Measurements from ENCODE around the gene FSTL5.
A peak's percentile ranks its signal among the peaks of the same experiment; 100 is the strongest.
"Not testable (repeated sequence)": the region's sequence is repeated elsewhere in the genome, so short reads cannot be mapped to it uniquely, and the experiment has no call there.

Gene FSTL5

DNA sequence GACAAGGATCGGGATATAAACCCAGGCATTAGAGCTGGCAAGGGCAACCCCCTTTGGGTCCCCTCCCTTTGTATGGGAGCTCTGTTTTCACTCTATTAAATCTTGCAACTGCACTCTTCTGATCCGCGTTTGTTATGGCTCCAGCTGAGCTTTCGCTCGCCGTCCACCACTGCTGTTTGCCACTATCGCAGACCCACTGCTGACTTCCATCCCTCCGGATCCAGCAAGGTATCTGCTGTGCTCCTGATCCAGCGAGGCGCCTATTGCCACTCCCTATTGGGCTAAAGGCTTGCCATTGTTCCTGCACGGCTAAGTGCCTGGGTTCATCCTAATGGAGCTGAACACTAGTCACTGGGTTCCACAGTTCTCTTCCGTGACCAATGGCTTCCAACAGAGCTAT, 59.9 kb downstream of the FSTL5 start:
- DNase-seq (ENCODE audit: low read depth, low spot score), result not testable (repeated sequence)

GRCh38 chr4:162102713-162103112, 61.1 kb downstream of the FSTL5 start:
- DNase-seq (ENCODE audit: low read depth, low spot score), result no peak

DNA sequence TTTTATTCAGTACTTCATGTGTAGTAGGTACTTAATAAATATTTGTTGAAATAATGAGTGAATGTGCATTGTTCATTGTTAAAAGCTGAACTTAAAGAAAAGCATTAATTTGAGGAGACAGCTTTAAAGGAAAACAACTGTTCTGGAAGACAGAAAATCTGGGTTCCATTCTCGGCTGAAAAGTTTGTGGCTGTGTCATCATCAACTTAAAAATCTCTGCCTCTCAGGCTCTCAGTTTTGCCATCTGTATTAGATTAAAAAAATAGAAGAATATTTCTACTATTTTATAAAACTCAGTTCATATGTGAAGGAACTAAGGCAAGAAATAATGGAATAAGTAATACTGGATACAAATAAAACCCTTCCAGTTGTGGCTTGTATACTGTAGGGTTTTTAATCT, 62.5 kb downstream of the FSTL5 start:
- DNase-seq (ENCODE audit: low read depth, low spot score), result no peak

DNA sequence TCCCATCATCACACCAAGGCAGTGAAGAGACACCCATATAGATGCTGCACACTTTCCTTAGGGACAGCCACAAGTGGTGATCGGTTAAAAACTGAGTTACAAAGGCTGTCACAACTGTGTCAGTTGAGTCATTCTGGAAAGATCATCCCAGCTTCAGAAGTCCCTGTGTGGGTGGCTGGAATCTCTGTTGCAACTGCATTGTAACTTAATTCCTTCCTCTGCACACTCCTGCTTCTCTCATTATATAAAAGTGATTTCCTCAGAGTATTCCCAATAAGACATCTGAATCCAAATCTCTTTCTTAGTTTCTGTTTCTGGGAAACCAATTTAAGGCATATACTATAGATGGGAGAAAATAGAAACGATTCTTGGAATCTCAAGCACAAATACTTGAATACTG, 88.1 kb downstream of the FSTL5 start:
- DNase-seq (ENCODE audit: low read depth, low spot score), result no peak

GRCh38 chr4:162061214-162061613, 102.6 kb downstream of the FSTL5 start:
- no peak for DNase-seq (ENCODE audit: low read depth, low spot score)

GRCh38 chr4:162059656-162060055, 104.1 kb downstream of the FSTL5 start:
- DNase-seq (ENCODE audit: low read depth, low spot score), result peak; percentile 12

GRCh38 chr4:162056990-162057389, 106.8 kb downstream of the FSTL5 start:
- no peak for DNase-seq (ENCODE audit: low read depth, low spot score)

DNA sequence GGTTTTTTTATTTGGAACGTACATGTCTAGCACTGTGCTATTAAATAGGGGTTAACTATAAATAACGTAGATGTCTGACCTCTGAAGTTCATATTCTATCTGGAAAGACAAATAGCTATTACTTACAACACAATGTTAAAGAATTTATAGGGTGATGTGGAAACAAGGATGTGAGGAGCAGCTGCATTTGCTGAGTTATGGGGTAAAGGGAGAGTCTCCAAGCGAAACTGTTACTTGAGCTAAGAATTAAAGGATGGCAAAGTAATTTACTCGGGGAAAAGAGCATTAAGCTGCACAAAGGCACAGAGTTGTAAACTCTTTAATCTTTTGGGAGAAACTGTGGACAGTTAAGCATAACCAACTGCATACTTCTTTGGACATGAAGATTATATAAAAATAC, 117.7 kb downstream of the FSTL5 start:
- DNase-seq (ENCODE audit: low read depth, low spot score), result no peak

DNA sequence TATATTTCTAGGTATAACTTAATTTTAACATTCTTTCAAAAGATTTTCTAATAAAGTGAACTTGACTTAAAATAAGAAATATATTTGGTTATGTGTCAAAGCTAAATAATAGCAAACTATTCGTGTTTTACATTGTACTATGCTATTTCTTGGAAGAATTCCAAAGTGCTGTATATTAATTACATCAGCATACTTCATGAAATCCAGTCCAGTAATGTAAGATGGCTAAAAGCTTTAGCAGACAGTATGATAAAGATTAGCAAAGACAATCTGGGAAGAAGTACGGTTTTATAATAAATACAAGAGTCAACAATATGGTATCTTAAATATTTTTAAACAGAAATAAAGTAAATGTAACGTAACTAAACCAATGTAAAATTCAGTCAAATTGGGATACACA, 125.7 kb downstream of the FSTL5 start:
- DNase-seq (ENCODE audit: low read depth, low spot score), result no peak

DNA sequence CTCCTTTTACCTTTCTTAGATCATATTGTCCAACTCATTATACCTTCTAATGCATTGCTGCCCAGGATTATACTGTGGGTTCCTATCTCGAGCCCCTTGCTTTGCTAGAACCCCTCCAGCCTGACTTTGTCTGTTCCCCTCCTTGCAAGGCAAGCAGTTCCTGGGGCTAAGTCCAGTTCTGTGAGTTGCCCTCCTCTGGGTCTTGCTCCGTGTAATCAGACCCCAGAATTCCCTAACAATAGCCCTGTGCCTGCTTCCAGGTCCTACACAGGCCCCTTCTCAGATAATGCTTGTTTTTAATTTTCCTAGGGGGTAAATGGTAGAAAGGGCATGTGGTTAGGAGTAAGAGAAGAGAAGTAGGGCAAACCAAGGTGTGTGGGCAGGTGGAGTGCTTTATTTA, 145.9 kb downstream of the FSTL5 start:
- no peak for DNase-seq (ENCODE audit: low read depth, low spot score)

DNA sequence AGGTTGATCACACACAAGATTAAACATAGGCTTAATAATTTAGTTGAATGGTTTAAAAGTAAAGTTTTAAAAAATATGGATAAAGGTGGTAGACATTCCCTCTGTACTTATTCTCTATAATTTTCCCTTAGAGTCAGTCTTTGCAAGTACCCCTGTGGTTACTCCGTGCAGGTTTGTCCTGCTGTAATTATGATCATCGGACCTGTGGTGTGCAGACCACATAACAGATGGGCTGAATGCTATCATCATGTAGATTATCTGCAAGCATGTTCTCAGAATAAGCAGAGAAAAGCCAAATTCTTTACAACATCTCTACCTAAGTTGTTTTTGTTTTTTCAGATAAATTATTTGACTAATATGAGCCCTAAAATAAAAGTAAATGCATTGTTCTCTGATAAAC, 146.8 kb downstream of the FSTL5 start:
- no peak for DNase-seq (ENCODE audit: low read depth, low spot score)

- DNase-seq (ENCODE audit: low read depth, low spot score), result no peak
Observed at GRCh38 chr4:162016219-162016618, 147.6 kb downstream of the FSTL5 start.

- no peak for DNase-seq (ENCODE audit: low read depth, low spot score)
Observed at GRCh38 chr4:162015090-162015489, 148.7 kb downstream of the FSTL5 start.

GRCh38 chr4:162011089-162011488, 152.7 kb downstream of the FSTL5 start:
- DNase-seq (ENCODE audit: low read depth, low spot score), result no peak

- no peak for DNase-seq (ENCODE audit: low read depth, low spot score)
Observed at GRCh38 chr4:162010362-162010761, 153.4 kb downstream of the FSTL5 start.

GRCh38 chr4:161992317-161992716, 171.5 kb downstream of the FSTL5 start:
- no peak for DNase-seq (ENCODE audit: low read depth, low spot score)

GRCh38 chr4:161991811-161992210, 172.0 kb downstream of the FSTL5 start:
- DNase-seq (ENCODE audit: low read depth, low spot score), result no peak

DNA sequence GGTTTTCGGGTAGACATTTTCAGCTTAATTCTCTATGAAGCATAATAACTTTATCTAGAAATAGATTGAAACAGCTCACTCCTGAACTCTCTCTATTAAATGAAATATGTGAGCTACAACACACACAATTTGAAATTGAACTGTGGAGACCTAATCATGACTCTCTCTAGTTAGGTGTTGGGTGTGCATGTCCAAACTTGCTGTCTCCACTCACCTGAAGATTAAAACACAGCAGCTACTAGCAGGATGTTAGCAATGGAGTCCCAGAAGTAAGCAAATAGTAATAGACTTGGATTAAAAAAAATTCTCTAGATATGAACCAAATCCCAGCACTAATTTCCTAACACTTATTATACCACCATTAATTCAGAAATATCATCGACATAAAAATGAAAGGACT, 173.1 kb downstream of the FSTL5 start:
- DNase-seq (ENCODE audit: low read depth, low spot score), result no peak

- DNase-seq (ENCODE audit: low read depth, low spot score), result no peak
Observed at GRCh38 chr4:161988946-161989345, 174.9 kb downstream of the FSTL5 start.

DNA sequence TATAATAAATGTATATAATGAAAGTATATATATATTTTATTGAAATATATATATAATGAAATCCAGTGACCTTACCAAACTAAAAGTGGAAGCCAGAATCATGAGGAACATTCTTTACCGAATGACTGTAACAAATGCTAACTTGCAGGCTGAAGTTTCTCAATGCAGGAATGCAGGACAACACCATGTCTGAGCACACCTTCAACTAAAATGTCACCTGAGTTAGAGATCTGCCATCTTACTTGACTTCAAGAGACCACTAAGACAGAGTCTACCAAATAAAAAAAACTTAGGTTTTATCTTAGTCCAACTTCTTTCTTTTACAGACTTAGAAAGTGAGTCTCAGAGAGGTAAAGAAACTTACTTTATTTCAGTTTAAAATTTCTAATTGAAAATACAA, 176.2 kb downstream of the FSTL5 start:
- DNase-seq (ENCODE audit: low read depth, low spot score), result no peak

DNA sequence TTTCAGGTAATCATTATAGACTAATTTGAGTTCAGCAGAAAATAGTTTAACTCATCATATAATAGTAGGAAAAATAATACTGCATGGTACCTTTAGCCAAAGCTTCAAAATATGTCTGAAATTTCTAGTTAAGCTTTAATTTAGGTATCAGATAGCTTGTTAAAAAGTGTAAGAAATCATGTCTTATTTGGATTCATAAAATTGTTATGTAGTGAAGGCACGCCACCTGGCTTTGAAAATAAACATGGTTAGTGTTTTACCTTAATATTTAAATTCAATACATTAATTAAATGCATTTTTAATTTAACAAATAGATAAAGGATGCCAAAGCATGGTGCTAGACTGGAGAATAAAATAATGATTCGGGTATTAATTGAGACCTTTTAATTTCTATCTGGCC, 211.4 kb downstream of the FSTL5 start:
- DNase-seq (ENCODE audit: low read depth, low spot score), result no peak

DNA sequence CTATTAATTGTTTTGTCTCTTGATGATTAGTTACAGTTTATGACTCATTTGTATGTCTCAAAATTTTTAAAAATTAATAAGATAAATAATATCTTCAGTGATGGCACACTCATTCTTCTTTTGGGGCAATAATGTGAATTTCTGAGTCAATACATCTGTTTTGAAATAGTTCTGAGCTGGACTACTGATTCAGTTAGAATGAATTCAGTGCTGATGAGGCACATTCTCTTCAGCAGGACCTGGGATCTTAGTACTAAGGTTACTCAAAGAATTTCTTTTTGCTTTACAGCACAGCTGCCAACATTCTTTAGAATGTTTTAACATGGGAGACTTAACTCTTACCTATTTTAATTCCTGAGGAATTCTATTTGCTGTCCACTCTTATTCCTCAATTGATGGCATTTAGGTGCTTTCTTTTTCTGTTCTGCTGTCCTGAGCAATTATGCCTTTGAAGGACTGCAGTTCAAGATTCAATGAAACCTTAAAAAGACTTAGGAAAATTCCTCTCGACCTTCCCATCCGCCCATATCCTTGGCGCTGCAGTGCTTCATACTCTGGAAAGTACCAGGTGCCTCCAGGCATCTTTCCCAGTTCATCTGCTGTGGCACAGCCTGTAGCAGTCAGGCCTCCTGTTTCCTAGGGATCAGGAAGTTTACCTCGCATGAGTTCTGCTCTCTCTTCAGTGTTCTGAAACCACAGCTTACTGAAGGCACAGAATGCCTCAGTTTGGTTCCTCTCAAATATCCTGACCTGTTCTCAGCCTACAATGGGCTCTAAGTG, 213.7 kb downstream of the FSTL5 start:
- DNase-seq (ENCODE audit: low read depth, low spot score), result no peak

DNA sequence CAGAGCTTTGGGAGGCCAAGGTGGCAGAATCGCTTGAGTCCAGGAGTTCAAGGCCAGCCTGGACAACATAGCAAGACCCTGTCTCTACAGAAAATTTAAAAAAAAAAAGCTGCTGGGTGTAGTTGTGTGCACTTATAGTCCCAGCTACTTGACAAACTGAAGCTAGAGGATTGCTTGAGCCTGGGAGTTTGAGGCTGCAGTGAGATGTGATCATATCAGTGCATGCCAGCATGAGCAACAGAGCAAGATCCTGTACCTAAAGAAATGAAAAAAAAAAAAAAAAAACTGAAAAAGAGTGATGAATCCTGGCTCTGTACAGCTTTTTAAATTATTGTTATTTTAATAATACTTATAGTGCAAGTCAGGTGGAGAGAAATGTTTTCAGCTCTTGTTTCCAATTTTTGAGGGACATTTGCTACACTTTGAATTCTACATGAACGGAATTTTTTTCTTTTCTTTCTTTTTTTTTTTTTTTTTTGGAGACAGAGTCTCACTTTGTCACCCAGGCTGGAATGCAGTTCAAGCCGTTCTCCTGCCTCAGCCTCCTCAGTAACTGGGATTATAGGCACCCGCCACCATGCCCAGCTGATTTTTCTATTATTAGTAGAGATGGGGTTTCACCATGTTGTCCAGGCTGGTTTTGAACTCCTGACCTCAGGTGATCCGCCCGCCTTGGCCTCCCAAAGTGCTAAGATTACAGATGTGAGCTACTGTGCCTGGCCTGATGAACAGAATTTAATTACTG, 215.6 kb downstream of the FSTL5 start:
- no peak for DNase-seq (ENCODE audit: low read depth, low spot score)
